SK-N-SH treated with all-trans-retinoic acid at 6 μM for 48 hours (cell line): ENCODE data around the gene BIRC3.

Experiments used
- ATAC-seq: fragments of 200-7000 bp; cut with Tn5 transposase; 3 replicates; pipeline ENCODE4 v1.9.1; 2020; ENCODE audit warnings: mild to moderate bottlenecking, moderate library complexity
- BACH2 ChIP-seq: fragments of 250-450 bp; sonication (Bioruptor Pico); IDR thresholded peaks from 2 replicates; pipeline ENCODE4 v1.9.0; 2021; ENCODE audit warnings: mild to moderate bottlenecking, borderline replicate concordance
- CSDC2 ChIP-seq: fragments of 250-450 bp; sonication (Bioruptor Pico); IDR thresholded peaks from 2 replicates; pipeline ENCODE4 v1.5.0; 2020; ENCODE audit warnings: mild to moderate bottlenecking, moderate library complexity
- CSRNP3 ChIP-seq: fragments of 250-450 bp; sonication (Bioruptor Pico); IDR thresholded peaks from 2 replicates; pipeline ENCODE4 v1.5.1; 2021; ENCODE audit warnings: mild to moderate bottlenecking, moderate library complexity
- ESRRG ChIP-seq: fragments of 250-450 bp; sonication (Bioruptor Pico); IDR thresholded peaks from 2 replicates; pipeline ENCODE4 v1.6.1; 2021; ENCODE audit warnings: mild to moderate bottlenecking
- GLIS3 ChIP-seq: fragments of 250-450 bp; sonication (Bioruptor Pico); IDR thresholded peaks from 2 replicates; pipeline ENCODE4 v1.5.0; 2020; ENCODE audit warnings: mild to moderate bottlenecking, moderate library complexity
- ISL1 ChIP-seq: fragments of 250-450 bp; sonication (Bioruptor Pico); IDR thresholded peaks from 2 replicates; pipeline ENCODE4 v2.1.2; 2022; ENCODE audit warnings: mild to moderate bottlenecking, moderate library complexity
- OSR1 ChIP-seq: fragments of 250-450 bp; sonication (Bioruptor Pico); IDR thresholded peaks from 2 replicates; pipeline ENCODE4 v1.8.0; 2022; ENCODE audit warnings: moderate library complexity, mild to moderate bottlenecking, inconsistent platforms
- PATZ1 ChIP-seq: fragments of 250-450 bp; sonication (Bioruptor Pico); IDR thresholded peaks from 2 replicates; pipeline ENCODE4 v1.8.0; 2020; ENCODE audit warnings: mild to moderate bottlenecking, moderate library complexity, borderline replicate concordance
- POU6F1 ChIP-seq: fragments of 250-450 bp; sonication (Bioruptor Pico); IDR thresholded peaks from 2 replicates; pipeline ENCODE4 v1.8.0; 2021; ENCODE audit warnings: low read depth, mild to moderate bottlenecking, moderate library complexity, borderline replicate concordance
- PPARA ChIP-seq: fragments of 250-450 bp; sonication (Bioruptor Pico); IDR thresholded peaks from 2 replicates; pipeline ENCODE4 v1.5.0; 2020; ENCODE audit warnings: mild to moderate bottlenecking, borderline replicate concordance
- RARB ChIP-seq: fragments of 250-450 bp; sonication (Bioruptor Pico); IDR thresholded peaks from 2 replicates; pipeline ENCODE4 v1.8.0; 2021; ENCODE audit warnings: mild to moderate bottlenecking, moderate library complexity
- SNAI2 ChIP-seq: fragments of 250-450 bp; sonication (Bioruptor Pico); IDR thresholded peaks from 2 replicates; pipeline ENCODE4 v1.5.0; 2020; ENCODE audit warnings: mild to moderate bottlenecking, moderate library complexity
- TOX ChIP-seq: fragments of 250-450 bp; sonication (Bioruptor Pico); IDR thresholded peaks from 2 replicates; pipeline ENCODE4 v1.8.0; 2021; ENCODE audit warnings: mild to moderate bottlenecking, moderate library complexity, borderline replicate concordance
- TSHZ2 ChIP-seq: fragments of 250-450 bp; sonication (Bioruptor Pico); IDR thresholded peaks from 2 replicates; pipeline ENCODE4 v1.5.0; 2020; ENCODE audit warnings: mild to moderate bottlenecking, moderate library complexity
- ZC3H10 ChIP-seq: fragments of 250-450 bp; sonication (Bioruptor Pico); IDR thresholded peaks from 2 replicates; pipeline ENCODE4 v1.5.1; 2021; ENCODE audit warnings: mild to moderate bottlenecking, moderate library complexity
- ZFP3 ChIP-seq: fragments of 250-450 bp; sonication (Bioruptor Pico); IDR thresholded peaks from 2 replicates; pipeline ENCODE4 v1.5.0; 2020; ENCODE audit warnings: mild to moderate bottlenecking, moderate library complexity
- ZFP30 ChIP-seq: fragments of 450-650 bp; formaldehyde crosslinking; IDR thresholded peaks from 2 replicates; pipeline ENCODE4 v1.5.0; 2022; ENCODE audit warnings: mild to moderate bottlenecking, moderate library complexity
- ZNF565 ChIP-seq: fragments of 450-650 bp; formaldehyde crosslinking; conservative IDR thresholded peaks from 2 replicates; pipeline ENCODE4 v1.5.0; 2020; ENCODE audit warnings: low read depth, mild to moderate bottlenecking, moderate library complexity
- ZNF70 ChIP-seq: fragments of 450-650 bp; formaldehyde crosslinking; IDR thresholded peaks from 2 replicates; pipeline ENCODE4 v1.5.0; 2020; ENCODE audit warnings: mild to moderate bottlenecking, moderate library complexity
- ZNF8 ChIP-seq: fragments of 450-650 bp; formaldehyde crosslinking; IDR thresholded peaks from 2 replicates; pipeline ENCODE4 v1.5.0; 2020; ENCODE audit warnings: mild to moderate bottlenecking, moderate library complexity

BIRC3 gene

GRCh38 chr11:102306817-102307726 lies 10.2 kb upstream of the BIRC3 start:
- no peak for TF ChIP-seq OSR1
- no peak for ATAC-seq

GRCh38 chr11:102307727-102308038 lies 9.6 kb upstream of the BIRC3 start:
- ATAC-seq = no peak
- TF ChIP-seq ISL1 (CRISPR knock-in tag) = no peak
- no peak for TF ChIP-seq OSR1
- no peak for TF ChIP-seq ESRRG (CRISPR knock-in tag)
- TF ChIP-seq PATZ1 = no peak
- TF ChIP-seq TSHZ2 = no peak
- no peak for TF ChIP-seq ZFP3 (CRISPR knock-in tag)
- no peak for TF ChIP-seq POU6F1 (CRISPR knock-in tag)
- no peak for TF ChIP-seq CSRNP3
- TF ChIP-seq BACH2 = no peak

GRCh38 chr11:102309621-102310541 lies 7.4 kb upstream of the BIRC3 start:
- TF ChIP-seq ZNF70 (CRISPR knock-in tag) = no peak
- no peak for TF ChIP-seq ZNF8 (CRISPR knock-in tag)
- no peak for TF ChIP-seq BACH2
- TF ChIP-seq ZNF565 = no peak
- no peak for TF ChIP-seq ISL1 (CRISPR knock-in tag)
- TF ChIP-seq CSDC2 (CRISPR knock-in tag) = no peak
- TF ChIP-seq GLIS3 (CRISPR knock-in tag) = no peak
- TF ChIP-seq ZC3H10 (CRISPR knock-in tag) = no peak
- TF ChIP-seq RARB (CRISPR knock-in tag) = no peak
- no peak for TF ChIP-seq ZFP30
- no peak for TF ChIP-seq OSR1
- TF ChIP-seq ZFP3 (CRISPR knock-in tag) = no peak
- no peak for TF ChIP-seq PATZ1
- TF ChIP-seq CSRNP3 = no peak
- TF ChIP-seq SNAI2 (CRISPR knock-in tag) = no peak
- TF ChIP-seq POU6F1 (CRISPR knock-in tag) = no peak
- TF ChIP-seq PPARA (CRISPR knock-in tag) = no peak
- no peak for TF ChIP-seq ESRRG (CRISPR knock-in tag)
- TF ChIP-seq TOX = no peak
- ATAC-seq = no peak
